ENCODE measurements around the gene FGF2. TPM values are rescaled to one million over a fixed set of nuclear protein-coding genes. Genes with fewer than 3 reads are reported as not detected.
"Not testable (repeated sequence)": the region's sequence is repeated elsewhere in the genome, so short reads cannot be mapped to it uniquely, and the experiment has no call there.

FGF2 gene
- polyA plus RNA-seq, 3 donors: 7.1 to 9.3 (median 8.8) TPM

DNA sequence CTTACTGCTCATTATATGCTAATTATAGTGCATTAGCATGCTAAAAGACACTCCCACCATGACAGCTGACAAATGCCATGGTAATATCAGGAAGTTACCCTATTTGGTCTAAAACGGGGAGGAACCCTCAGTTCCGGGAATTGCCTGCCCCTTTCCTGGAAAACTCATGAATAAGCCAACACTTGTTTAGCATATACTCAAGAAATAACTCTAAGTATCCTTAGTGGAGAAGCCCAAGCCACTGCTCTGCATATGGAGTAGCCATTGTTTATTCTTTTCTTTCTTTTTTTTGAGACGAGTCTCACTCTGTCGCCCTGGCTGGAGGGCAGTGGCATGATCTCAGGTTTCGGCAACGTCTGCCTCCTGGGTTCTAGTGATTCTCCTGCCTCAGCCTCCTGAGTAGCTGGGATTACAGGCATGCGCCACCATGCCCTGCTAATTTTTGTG, 80.3 kb downstream of the FGF2 start:
- no peak for DNase-seq (ENCODE audit: extremely low read depth in 1 of 11, low read depth in 9 of 11, low spot score in 4 of 11)

DNA sequence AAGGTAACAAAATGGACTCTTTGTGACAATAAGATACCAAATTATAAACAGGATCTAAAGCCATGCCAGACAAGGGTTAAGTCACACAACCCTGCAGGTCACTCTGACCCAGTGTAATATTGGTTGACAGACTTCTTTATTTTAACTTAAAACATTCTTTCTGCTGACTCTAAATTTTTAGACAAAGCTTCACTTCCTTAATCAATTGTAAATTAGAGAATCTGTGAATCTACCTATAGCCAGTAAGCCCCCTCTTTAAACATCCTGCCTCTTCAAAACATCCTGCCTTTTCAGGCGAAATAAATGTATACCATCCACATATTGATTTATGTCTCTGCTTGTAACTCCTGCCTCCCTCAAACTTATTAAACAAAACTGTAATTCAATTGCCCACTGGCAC, 81.6 kb downstream of the FGF2 start:
- no peak for DNase-seq (ENCODE audit: extremely low read depth in 1 of 11, low read depth in 9 of 11, low spot score in 4 of 11)

DNA sequence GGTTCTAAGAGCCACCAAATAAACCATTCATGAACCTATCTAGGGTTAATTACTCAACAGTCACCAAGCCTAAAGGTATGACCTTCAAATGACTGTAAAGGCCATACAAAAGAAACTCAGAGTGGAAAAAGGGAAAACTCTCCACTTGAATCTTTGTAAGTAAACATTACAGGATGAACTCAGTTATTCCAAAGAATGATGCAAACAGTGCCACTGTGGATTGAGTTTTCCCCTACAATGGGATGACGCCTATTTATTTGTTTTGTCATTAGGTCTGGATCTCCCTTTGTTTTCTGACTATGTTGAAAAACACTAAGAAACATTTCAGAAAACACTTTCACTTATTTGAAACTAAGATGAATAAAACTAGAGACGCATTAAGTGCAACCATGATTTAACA, 83.1 kb downstream of the FGF2 start:
- DNase-seq (ENCODE audit: extremely low read depth in 1 of 11, low read depth in 9 of 11, low spot score in 4 of 11): no peak

DNA sequence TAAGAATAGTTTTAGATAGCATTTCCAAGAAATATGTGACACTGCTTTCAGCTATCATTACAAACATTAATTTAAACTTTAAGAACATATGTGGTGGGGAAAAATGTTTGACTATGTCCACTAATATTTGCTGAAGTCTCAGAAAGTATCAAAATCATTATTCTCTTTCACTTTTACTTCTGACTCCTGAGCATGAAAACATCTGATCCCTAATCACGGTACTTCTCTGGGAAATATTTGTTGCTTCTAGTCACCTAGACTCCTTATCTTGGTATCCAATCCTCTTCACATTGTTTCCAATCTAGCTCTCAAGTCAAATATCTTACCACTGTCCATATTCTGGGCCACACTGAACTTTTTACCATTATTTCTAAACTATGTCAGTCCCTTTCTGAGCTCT, 85.0 kb downstream of the FGF2 start:
- no peak for DNase-seq (ENCODE audit: extremely low read depth in 1 of 11, low read depth in 9 of 11, low spot score in 4 of 11)

DNA sequence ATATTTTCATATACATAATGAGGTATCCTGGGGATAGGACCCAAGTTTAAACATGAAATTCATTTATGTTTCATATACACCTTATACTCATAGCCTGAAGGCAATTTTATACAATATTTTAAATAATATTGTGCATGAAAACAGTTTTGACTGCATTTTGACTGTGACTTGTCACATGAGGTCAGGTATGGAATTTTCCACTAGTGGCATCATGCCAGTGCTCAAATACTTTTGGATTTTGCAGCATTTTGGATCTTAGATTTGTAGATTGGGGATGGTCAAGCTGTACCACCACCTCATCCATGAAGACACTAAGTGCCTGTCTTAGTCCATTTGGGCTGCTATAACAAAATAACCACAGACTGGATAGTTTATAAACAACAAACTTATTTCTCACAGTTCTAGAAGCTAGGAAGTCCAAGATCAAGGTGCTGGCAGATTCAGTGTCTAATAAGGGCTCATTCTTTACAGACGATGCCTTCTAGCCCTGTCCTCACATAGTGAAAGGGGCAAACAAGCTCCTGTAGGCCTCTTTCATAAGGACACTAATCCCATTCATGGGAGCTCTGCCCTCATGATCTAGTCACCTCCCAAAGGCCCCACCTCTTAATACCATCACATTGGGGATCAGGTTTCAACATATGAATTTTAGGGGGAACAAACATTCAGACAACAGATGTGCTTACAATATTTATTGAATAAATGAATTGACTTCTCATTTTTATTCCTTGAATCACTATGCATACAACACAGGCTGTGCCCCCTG, 86.4 kb downstream of the FGF2 start:
- no peak for DNase-seq (ENCODE audit: extremely low read depth in 1 of 11, low read depth in 9 of 11, low spot score in 4 of 11)

DNA sequence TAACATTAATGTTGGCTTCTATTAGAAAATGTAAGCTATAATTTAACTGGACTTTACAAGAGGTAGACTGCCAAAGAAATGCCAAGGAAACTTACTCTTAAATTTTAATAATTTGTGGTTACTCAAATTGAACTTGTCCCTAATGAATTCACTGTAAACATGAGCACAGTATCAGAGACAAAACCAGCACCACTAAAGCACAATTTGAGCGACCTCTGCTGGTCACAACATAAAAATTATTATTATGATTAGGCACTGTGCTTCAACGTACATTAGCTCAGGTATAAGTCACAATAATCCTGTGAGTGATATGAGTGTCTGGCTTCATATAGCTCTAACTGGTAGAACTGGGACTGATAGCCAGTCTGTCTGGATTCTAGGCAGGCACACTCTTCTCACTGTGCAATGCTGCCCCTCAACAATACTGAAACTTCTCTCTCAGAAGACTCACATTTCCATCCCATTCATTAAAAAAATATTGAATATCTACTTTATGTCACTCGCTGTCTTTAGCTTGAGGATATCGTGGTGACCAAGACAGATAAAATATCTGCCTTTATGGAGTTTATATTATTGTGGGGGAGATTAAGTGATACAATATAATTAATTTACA, 87.8 kb downstream of the FGF2 start:
- peak in 4 of 11 donors; percentile 25 to 59 (median 32) for DNase-seq (ENCODE audit: extremely low read depth in 1 of 11, low read depth in 9 of 11, low spot score in 4 of 11)

DNA sequence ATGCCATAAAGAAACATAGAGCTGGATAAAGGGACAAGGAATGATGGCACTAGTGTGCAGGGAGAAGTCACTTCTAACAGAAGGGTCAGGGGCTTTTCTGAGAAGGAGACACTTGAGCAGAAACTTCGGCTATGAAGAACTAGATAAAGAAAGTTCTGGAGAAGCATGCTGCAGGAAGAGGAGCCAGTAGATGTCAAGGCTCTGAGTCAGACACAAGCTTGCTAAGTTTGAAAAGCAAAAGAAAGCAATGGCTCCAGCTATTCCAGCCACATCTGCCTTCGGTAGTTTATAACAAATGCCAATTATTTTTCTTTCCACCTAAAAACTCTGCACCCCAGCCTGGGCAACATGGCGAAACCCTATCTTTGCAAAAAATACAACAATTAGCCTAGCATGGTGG, 88.3 kb downstream of the FGF2 start:
- DNase-seq (ENCODE audit: extremely low read depth in 1 of 11, low read depth in 9 of 11, low spot score in 4 of 11): no peak

DNA sequence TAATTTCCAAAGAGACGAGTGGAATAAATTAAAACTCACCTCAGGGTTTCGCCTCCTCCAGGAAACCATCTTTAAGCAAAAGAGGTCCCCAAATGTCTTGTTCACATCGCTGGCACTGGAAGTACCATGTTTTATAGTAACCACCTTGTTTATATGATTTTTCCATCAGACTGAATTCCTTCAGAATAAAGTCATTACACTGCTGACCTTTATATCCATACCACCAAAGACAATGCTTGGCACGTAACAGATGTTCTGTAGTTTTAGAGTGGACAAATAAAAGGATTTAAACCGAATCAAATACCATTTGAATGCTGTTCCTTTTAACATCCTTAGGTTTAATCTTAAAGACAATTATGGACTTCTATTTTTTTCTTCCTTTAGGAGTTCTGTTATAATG, 91.1 kb downstream of the FGF2 start:
- DNase-seq (ENCODE audit: extremely low read depth in 1 of 11, low read depth in 9 of 11, low spot score in 4 of 11): no peak

DNA sequence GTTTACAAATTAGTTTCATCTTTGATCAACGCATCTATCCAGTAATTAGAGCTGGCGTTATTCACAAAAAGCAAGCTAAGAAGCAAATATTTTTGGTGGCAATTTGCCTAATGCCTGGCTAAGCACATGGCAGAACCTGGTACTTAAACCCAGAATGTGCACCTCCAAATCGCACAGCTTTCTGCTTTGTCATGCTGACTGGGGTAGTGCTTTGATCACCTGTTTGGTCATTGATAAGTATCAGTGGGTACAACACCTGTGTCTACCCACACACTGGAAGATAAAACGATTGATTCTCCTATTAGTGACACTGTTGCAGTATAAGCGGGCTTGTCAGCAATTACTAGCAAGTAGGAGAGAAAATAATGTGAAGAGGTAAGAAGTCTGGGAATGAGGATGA, 93.8 kb downstream of the FGF2 start:
- DNase-seq (ENCODE audit: extremely low read depth in 1 of 11, low read depth in 9 of 11, low spot score in 4 of 11): no peak

DNA sequence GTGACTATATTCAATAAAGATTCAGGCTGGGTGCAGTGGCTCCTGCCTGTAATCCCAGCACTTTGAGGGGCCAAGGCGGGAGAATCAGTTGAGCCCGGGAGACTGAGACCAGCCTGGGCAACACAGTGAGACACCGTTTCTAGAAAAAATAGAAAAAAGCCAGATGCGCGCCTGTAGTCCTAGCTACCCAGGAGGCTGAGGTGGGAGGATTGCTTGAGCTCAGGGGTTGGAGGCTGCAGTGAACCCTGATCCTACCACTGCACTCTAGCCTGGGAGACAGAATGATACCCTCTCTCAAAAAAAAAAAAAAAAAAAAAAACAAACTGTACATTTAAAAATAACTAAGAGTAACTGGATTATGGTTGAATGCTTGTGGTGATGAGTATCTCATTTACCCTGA, 94.7 kb downstream of the FGF2 start:
- no peak for DNase-seq (ENCODE audit: extremely low read depth in 1 of 11, low read depth in 9 of 11, low spot score in 4 of 11)

DNA sequence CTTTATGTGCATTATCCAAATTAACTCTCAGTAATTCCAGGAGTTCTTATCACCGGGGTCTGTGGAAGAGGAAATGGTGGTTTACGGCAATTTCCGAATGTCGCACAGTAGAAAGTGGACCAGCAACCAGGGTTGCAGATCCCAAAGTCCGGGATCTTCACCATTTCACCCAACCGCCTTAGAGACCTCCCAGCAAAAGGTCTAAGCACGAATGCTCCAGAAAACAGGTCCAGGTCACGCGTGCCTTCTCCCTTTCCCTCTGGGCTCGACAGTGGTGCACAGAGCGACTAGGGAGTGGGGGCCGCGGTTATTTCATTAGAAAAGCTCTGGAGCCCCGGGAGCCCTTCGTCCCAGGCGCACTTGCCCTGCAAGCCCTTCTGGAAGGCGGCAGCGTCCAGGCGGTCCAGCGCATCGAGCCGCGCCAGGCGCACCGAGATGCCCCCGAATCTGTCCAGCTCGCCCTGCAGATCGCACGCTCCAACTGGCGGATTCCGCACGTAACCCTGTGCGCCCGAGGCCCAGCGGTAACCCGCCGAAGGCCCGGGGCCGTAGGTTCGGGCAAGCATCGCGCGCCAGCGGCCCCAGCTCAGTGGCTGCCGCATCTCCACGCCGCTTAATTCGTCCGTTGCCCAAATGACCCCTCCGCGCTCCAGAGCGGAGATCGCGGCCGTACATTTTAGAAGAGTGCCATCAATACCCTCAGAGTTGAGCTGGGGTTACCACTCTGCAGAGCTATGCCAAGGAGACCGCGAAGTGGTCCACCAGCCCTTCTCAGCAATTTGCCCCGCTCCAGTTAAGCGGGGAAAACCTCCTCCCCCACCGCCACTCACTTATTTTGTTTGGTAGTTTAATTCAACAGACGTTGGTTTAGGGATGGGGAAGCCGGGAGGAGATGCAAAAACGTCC, 95.6 kb downstream of the FGF2 start, which contains the start of gene NUDT6:
TSS of gene NUDT6 (minus strand) at position 627 of the 906 bp plus-strand sequence. CDS start at position 602, 25 bp downstream.
- peak; percentile 37 to 67 (median 53) for DNase-seq (ENCODE audit: extremely low read depth in 1 of 11, low read depth in 9 of 11, low spot score in 4 of 11)

DNA sequence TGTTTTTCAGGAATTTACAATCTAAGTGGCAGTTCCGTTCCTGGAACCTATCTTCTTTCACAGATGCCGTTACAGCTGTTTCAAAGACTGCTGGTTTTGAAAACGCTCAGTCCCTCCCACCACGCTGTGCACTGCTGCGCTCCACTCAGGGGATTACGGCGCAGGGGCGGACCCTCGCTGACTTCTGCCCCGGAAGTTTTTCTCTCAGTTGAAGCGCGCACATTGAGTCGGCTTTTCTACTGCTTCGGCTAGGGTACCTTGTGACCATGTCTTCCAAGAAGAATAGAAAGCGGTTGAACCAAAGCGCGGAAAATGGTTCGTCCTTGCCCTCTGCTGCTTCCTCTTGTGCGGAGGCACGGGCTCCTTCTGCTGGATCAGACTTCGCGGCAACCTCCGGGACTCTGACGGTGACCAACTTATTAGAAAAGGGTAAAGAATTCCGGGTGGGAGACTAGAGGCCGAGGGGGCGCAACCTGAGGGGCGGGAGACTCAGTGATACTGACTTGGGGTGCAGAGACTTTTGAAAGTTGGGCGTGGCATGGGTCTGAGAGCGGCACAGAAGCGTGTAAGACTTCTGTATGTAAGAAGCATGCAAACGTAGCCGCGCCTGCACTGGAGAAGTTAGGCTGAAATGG, 96.4 kb downstream of the FGF2 start:
- DNase-seq (ENCODE audit: extremely low read depth in 1 of 11, low read depth in 9 of 11, low spot score in 4 of 11): peak; percentile 74 to 92 (median 82)

DNA sequence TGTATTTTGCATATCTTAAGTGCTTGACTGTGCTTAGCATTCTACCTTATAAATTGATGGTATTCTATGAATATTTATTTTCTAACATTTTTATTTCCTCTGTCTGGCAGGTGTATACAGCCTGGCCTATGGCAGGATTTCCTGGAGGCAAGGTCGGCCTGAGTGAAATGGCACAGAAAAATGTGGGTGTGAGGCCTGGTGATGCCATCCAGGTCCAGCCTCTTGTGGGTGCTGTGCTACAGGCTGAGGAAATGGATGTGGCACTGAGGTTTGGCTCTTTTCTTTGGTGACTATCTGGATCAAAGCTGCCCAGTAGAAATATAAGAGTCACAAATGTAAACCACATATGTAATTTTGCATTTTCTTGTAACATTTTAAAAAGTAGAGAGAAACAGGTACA, 102.3 kb downstream of the FGF2 start:
- no peak for DNase-seq (ENCODE audit: extremely low read depth in 1 of 11, low read depth in 9 of 11, low spot score in 4 of 11)

DNA sequence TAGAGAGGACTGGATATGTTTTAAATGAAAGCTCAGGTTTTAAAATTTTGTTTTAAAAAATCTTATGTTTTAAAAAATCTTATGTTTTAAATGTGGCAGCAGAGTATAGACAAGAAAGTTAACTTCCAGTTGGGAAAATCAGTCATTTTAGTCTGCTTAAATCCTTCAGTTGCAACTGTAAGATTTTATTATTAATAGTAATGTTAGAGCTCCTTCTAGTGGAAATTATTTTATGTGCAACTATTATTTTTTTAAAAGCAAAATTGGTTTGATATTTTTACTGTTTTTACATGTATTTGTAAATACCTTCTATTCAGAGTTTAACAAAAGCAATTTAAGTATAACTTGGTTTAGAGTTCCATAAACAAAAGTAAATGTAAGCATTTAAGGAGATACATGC, 104.2 kb downstream of the FGF2 start:
- no peak for DNase-seq (ENCODE audit: extremely low read depth in 1 of 11, low read depth in 9 of 11, low spot score in 4 of 11)

DNA sequence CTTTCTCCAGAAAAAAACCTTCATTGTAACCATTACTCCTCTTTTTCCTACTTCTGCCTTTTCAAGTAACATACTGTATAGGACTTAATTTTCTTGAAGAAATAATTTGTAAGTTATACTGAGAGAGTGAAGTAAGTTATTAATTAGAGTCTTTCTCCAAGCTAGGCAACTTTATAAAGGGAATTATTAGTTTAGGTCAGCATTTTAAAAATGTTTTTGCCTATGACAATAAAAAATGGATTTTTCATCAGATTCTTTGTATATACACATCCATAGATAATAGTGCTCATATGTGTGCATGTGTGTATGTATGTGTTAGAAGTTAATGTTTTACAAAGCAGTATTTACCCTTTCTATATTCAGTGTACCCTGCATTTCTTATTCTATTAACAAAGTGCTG, 106.1 kb downstream of the FGF2 start:
- no peak for DNase-seq (ENCODE audit: extremely low read depth in 1 of 11, low read depth in 9 of 11, low spot score in 4 of 11)

DNA sequence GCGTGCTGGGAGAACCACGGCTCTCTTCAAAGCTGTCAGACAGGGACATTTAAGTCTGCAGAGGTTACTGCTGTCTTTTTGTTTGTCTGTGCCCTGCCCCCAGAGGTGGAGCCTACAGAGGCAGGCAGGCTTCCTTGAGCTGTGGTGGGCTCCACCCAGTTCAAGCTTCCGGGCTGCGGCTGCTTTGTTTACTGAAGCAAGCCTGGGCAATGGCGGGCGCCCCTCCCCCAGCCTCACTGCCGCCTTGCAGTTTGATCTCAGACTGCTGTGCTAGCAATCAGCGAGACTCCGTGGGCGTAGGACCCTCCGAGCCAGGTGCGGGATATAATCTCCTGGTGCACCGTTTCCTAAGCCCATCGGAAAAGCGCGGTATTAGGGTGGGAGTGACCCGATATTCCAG, 118.5 kb downstream of the FGF2 start:
- DNase-seq (ENCODE audit: extremely low read depth in 1 of 11, low read depth in 9 of 11, low spot score in 4 of 11): not testable (repeated sequence)

DNA sequence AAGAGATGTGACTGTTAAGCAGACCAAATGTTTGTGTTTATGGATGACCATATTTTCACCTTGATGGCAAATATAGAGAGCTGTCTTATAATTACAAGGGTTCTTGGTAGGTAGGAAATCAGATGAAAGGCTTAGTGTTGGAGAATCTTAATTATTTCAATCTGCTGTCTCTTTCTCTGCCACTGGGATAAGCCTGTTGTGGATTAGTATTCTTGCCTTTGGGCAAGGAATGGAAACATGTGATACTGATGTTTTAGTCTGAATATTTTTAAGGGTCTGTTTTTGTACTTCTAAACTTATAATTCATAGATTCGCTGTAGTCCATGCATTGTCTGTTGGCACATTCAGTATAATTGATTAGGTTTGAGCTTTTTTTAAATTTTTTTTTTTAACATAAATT, 119.5 kb downstream of the FGF2 start:
- DNase-seq (ENCODE audit: extremely low read depth in 1 of 11, low read depth in 9 of 11, low spot score in 4 of 11): no peak
